GM19240 (cell line): ENCODE measurements around the gene ZNF195.
"Not testable (repeated sequence)": the region's sequence is repeated elsewhere in the genome, so short reads cannot be mapped to it uniquely, and the experiment has no call there.

ENCODE experiments used
- DNase-seq: peaks from one replicate; pipeline ENCODE4 v3.0.0; 2011; ENCODE audit warnings: low spot score; ENCODE audit not compliant: insufficient read length

The ZNF195 gene

GRCh38 chr11:3402861-3403250, 23.9 kb upstream of the ZNF195 start:
- not testable (repeated sequence) for DNase-seq

- DNase-seq, result not testable (repeated sequence)
Observed at GRCh38 chr11:3402181-3402860, 23.4 kb upstream of the ZNF195 start.

GRCh38 chr11:3401052-3401451, 22.1 kb upstream of the ZNF195 start:
- DNase-seq, result not testable (repeated sequence)

GRCh38 chr11:3398509-3398908, 19.6 kb upstream of the ZNF195 start:
- DNase-seq, result not testable (repeated sequence)

GRCh38 chr11:3398106-3398505, 19.2 kb upstream of the ZNF195 start:
- DNase-seq, result not testable (repeated sequence)

- DNase-seq, result not testable (repeated sequence)
Observed at GRCh38 chr11:3397210-3397609, 18.3 kb upstream of the ZNF195 start.

GRCh38 chr11:3395468-3395867, 16.5 kb upstream of the ZNF195 start:
- not testable (repeated sequence) for DNase-seq

GRCh38 chr11:3394956-3395355, 16.0 kb upstream of the ZNF195 start:
- not testable (repeated sequence) for DNase-seq

GRCh38 chr11:3393450-3393849, 14.5 kb upstream of the ZNF195 start:
- not testable (repeated sequence) for DNase-seq

- no peak for DNase-seq
Observed at GRCh38 chr11:3382613-3383285, 3.8 kb upstream of the ZNF195 start.

- DNase-seq, result no peak
Observed at GRCh38 chr11:3381794-3382193, 2.8 kb upstream of the ZNF195 start.

- DNase-seq, result no peak
Observed at GRCh38 chr11:3380706-3381545, 2.0 kb upstream of the ZNF195 start.

- no peak for DNase-seq
Observed at GRCh38 chr11:3375552-3375951, 3.4 kb downstream of the ZNF195 start.

GRCh38 chr11:3370311-3370870, 8.6 kb downstream of the ZNF195 start:
- no peak for DNase-seq

GRCh38 chr11:3369366-3369765, 9.6 kb downstream of the ZNF195 start:
- no peak for DNase-seq

GRCh38 chr11:3368199-3368598, 10.7 kb downstream of the ZNF195 start:
- no peak for DNase-seq

GRCh38 chr11:3367221-3367620, 11.7 kb downstream of the ZNF195 start:
- no peak for DNase-seq

- no peak for DNase-seq
Observed at GRCh38 chr11:3359092-3359824, 19.7 kb downstream of the ZNF195 start.

- DNase-seq, result no peak
Observed at GRCh38 chr11:3357994-3358676, 20.8 kb downstream of the ZNF195 start.

- DNase-seq, result no peak
Observed at GRCh38 chr11:3357302-3357701, 21.6 kb downstream of the ZNF195 start.
